HUES48 (cell line): ENCODE measurements around the gene RAPGEF1.
"Not testable (repeated sequence)": the region's sequence is repeated elsewhere in the genome, so short reads cannot be mapped to it uniquely, and the experiment has no call there.

ENCODE experiments used
- H3K27ac ChIP-seq: one replicate; pipeline ENCODE4 v1.7.0; 2013; ENCODE audit warnings: low read depth, low read length, inconsistent platforms
- H3K27me3 ChIP-seq: 2 replicates; pipeline ENCODE4 v1.6.1; 2013; ENCODE audit warnings: mild to moderate bottlenecking, low read length; ENCODE audit not compliant: control insufficient read depth, insufficient read depth
- H3K36me3 ChIP-seq: 2 replicates; pipeline ENCODE4 v1.6.1; 2013; ENCODE audit warnings: low read length; ENCODE audit not compliant: control insufficient read depth, insufficient read depth
- H3K4me1 ChIP-seq: 2 replicates; pipeline ENCODE4 v1.6.1; 2013; ENCODE audit warnings: mild to moderate bottlenecking, low read length; ENCODE audit not compliant: control insufficient read depth, insufficient read depth
- H3K4me3 ChIP-seq: 2 replicates; pipeline ENCODE4 v1.5.1; 2013; ENCODE audit warnings: mild to moderate bottlenecking, low read depth, low read length
- H3K9ac ChIP-seq: 2 replicates; pipeline ENCODE4 v1.6.1; 2013; ENCODE audit warnings: mild to moderate bottlenecking, low read depth, low read length, moderate library complexity
- H3K9me3 ChIP-seq: 2 replicates; pipeline ENCODE4 v1.6.1; 2013; ENCODE audit warnings: low read length; ENCODE audit not compliant: control insufficient read depth, insufficient read depth

The RAPGEF1 gene

GRCh38 chr9:131714821-131715220 lies 25.1 kb downstream of the RAPGEF1 start:
- H3K9me3 ChIP-seq = no peaks in the 10 kb centered on the region
- no peaks in the 10 kb centered on the region for H3K36me3 ChIP-seq
- no peak overlapping the region for H3K4me3 ChIP-seq
- no peak overlapping the region for H3K27ac ChIP-seq
- H3K9ac ChIP-seq = no peak overlapping the region
- H3K27me3 ChIP-seq = no peaks in the 10 kb centered on the region
- peaks cover 18% of the 10 kb centered on the region; the same call in 1 of the 2 replicates for H3K4me1 ChIP-seq

- H3K4me1 ChIP-seq = peaks cover 24% of the 10 kb centered on the region
- H3K27ac ChIP-seq = no peak overlapping the region
- no peak overlapping the region for H3K4me3 ChIP-seq
- H3K27me3 ChIP-seq = no peaks in the 10 kb centered on the region
- no peaks in the 10 kb centered on the region for H3K9me3 ChIP-seq
- no peaks in the 10 kb centered on the region for H3K36me3 ChIP-seq
- H3K9ac ChIP-seq = no peak overlapping the region
These were observed 25.7 kb downstream of the RAPGEF1 start for GRCh38 chr9:131714161-131714646.

DNA sequence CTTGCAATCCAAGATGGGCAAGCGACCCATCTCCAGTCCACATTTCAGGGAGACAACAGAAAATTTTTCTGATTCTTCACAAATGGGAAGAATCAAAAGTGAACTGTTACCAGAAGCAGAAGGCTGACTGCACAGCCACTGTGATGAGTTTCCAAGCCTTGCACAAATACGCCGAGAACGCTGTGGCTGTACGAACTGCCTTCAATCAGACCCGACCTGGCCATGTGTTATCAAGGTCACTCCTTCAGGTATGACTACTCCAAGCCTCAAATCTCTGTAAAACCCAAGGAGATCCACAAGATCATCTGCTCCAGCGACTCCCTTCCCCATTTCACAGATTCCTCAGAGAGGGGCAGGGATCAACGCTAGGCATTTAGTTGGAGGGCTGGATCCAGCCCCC lies 26.9 kb downstream of the RAPGEF1 start:
- no peak overlapping the region for H3K27ac ChIP-seq
- no peaks in the 10 kb centered on the region for H3K36me3 ChIP-seq
- H3K4me3 ChIP-seq = no peak overlapping the region
- H3K4me1 ChIP-seq = peaks cover 29% of the 10 kb centered on the region
- no peaks in the 10 kb centered on the region for H3K27me3 ChIP-seq
- no peaks in the 10 kb centered on the region for H3K9me3 ChIP-seq
- H3K9ac ChIP-seq = no peak overlapping the region

- Histone ChIP-seq H3K9me3 (no peaks in the 10 kb centered on the region), H3K4me1 (peaks cover 34% of the 10 kb centered on the region), H3K9ac (no peak overlapping the region), H3K36me3 (no peaks in the 10 kb centered on the region), H3K4me3 (no peak overlapping the region), H3K27ac (peak overlapping the region; percentile 29), H3K27me3 (no peaks in the 10 kb centered on the region)
These were observed 27.6 kb downstream of the RAPGEF1 start for GRCh38 chr9:131712151-131712716.

DNA sequence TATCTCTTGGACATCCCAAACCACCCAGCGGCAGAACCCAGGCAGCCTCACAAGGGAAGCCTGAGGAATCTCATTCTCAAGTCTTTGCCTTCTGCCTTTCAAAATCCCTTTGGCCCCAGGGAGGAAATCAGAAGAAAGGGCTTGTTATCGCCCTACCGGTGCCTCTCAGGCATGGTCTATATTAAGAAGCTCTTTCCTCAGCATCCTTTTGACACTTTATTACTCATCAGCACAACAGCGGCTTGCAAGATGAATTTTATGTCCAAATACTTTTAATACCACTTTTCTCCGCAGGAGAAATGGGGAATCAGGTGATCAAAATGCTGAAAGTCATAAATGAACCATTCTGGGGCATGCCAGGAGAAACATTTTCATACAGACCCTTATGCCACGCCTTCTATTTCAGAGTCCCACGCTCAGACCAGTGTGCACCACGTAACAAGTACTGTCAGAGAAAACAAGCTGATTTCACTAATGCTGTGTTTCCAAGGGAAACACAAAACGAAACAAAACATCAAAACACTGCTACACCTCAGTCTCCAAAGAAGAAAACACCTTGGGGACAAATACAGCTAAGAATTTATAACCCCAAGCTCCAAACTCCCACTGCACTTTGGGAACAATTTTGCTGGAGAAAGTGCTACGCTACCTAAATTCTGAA lies 30.0 kb downstream of the RAPGEF1 start:
- Histone ChIP-seq H3K9me3 (no peaks in the 10 kb centered on the region), H3K9ac (no peak overlapping the region), H3K4me3 (no peak overlapping the region), H3K27ac (peak overlapping the region; percentile 22), H3K36me3 (no peaks in the 10 kb centered on the region), H3K27me3 (no peaks in the 10 kb centered on the region), H3K4me1 (peaks cover 52% of the 10 kb centered on the region)

- H3K27me3 ChIP-seq, H3K9ac ChIP-seq, H3K36me3 ChIP-seq, H3K4me3 ChIP-seq, H3K9me3 ChIP-seq: not testable (repeated sequence)
- H3K27ac ChIP-seq = peak overlapping the region; percentile 22
- peaks cover 59% of the 10 kb centered on the region for H3K4me1 ChIP-seq
These were observed 30.7 kb downstream of the RAPGEF1 start for GRCh38 chr9:131709010-131709770.

GRCh38 chr9:131708226-131709002 lies 31.5 kb downstream of the RAPGEF1 start:
- no peak overlapping the region for H3K4me3 ChIP-seq
- peaks cover 67% of the 10 kb centered on the region for H3K4me1 ChIP-seq
- H3K9me3 ChIP-seq = no peaks in the 10 kb centered on the region
- no peaks in the 10 kb centered on the region for H3K36me3 ChIP-seq
- H3K27ac ChIP-seq = peak overlapping the region; percentile 38
- H3K9ac ChIP-seq = no peak overlapping the region
- H3K27me3 ChIP-seq = no peaks in the 10 kb centered on the region

GRCh38 chr9:131707733-131708157 lies 32.1 kb downstream of the RAPGEF1 start:
- Histone ChIP-seq H3K36me3 (no peaks in the 10 kb centered on the region), H3K9ac (no peak overlapping the region), H3K27ac (no peak overlapping the region), H3K4me1 (peaks cover 67% of the 10 kb centered on the region), H3K27me3 (no peaks in the 10 kb centered on the region), H3K4me3 (no peak overlapping the region), H3K9me3 (no peaks in the 10 kb centered on the region)

DNA sequence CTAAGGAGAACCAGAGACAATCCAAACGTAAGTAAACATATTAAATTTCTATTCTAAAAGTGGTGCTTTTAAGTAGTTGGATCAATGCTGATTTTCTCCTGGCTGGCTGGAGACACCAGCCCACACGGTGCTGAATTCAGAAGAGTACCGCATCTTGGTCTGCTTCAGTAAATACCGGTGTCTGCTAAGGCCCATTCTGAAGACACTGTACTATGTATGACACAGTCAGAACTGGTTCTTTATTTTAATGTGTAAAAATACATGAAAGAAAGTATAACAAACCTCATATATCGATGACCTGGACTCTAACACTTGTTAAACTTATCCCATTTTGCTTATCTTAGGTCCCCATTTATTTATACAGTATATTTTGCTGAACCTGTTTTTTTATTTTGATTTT lies 32.8 kb downstream of the RAPGEF1 start:
- H3K27me3 ChIP-seq = no peaks in the 10 kb centered on the region
- H3K27ac ChIP-seq = peak overlapping the region; percentile 51
- H3K36me3 ChIP-seq = no peaks in the 10 kb centered on the region
- no peak overlapping the region for H3K4me3 ChIP-seq
- peaks cover 67% of the 10 kb centered on the region for H3K4me1 ChIP-seq
- H3K9me3 ChIP-seq = no peaks in the 10 kb centered on the region
- no peak overlapping the region for H3K9ac ChIP-seq

DNA sequence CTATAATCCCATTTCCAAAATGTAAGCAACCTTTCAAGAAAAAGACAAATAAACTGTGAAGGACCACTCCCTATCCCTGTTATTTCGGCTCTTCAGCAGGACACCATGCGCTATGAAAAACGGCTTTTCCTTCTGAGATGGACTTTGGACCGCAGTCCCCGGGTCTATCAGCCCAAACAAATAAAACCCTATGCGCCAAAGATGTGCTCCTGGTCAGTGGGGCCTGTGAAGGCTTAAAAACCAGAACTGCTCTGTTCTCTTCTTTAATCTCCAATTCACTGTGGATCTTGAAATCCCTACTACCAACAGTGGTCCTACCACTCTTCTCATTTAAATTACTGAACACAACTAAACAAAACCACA lies 33.3 kb downstream of the RAPGEF1 start:
- H3K4me3 ChIP-seq = no peak overlapping the region
- H3K9ac ChIP-seq = no peak overlapping the region
- no peaks in the 10 kb centered on the region for H3K36me3 ChIP-seq
- no peaks in the 10 kb centered on the region for H3K9me3 ChIP-seq
- H3K4me1 ChIP-seq = peaks cover 71% of the 10 kb centered on the region
- H3K27ac ChIP-seq = peak overlapping the region; percentile 51
- no peaks in the 10 kb centered on the region for H3K27me3 ChIP-seq
